HL-60 (cell line): ENCODE results near the gene LIMS1.

ENCODE experiments used
- CTCF ChIP-seq: IDR thresholded peaks from one replicate; pipeline ENCODE4 v1.5.1; 2011; ENCODE audit warnings: low read length, control low read depth, inconsistent platforms; ENCODE audit not compliant: insufficient read depth
- GABPA ChIP-seq: IDR thresholded peaks from 2 replicates; pipeline ENCODE4 v1.6.1; 2012; ENCODE audit warnings: low read depth
- POLR2AphosphoS5 ChIP-seq: IDR thresholded peaks from 2 replicates; pipeline ENCODE4 v1.6.1; 2012; ENCODE audit warnings: low read depth
- REST ChIP-seq: IDR thresholded peaks from 2 replicates; pipeline ENCODE4 v1.6.1; 2012; ENCODE audit warnings: low read depth; ENCODE audit not compliant: insufficient replicate concordance
- SPI1 ChIP-seq: IDR thresholded peaks from 2 replicates; pipeline ENCODE4 v1.6.1; 2012; ENCODE audit warnings: low read depth, mild to moderate bottlenecking, borderline replicate concordance

DNA sequence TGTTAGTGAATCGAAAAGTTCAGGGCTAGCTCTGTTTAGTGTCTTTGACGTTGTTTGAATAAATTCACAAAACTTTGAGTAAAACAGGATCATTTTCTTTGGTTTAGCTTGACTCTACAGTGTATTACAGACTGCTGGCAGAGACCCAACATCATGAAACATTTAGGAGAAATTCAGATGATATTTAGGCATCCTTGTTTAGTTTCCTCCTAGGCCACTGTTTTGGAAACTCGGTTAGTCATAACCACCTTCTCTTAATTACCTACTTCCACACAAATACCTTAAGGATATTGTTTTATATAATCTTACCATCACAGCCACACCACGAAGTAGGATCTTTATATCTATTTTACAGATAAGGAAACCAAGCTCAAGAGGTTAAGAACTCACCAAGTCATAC, 7.8 kb downstream of the LIMS1 start:
- TF ChIP-seq CTCF, result no peak
- TF ChIP-seq POLR2AphosphoS5, result no peak
- no peak for TF ChIP-seq REST
- no peak for TF ChIP-seq GABPA
- TF ChIP-seq SPI1, result no peak
